Hepatocyte (in vitro differentiated cells): Measurements from ENCODE around the gene SNX5. TPM values are rescaled to one million over a fixed set of nuclear protein-coding genes. Genes with fewer than 3 reads are reported as not detected.
A peak's percentile ranks its signal among the peaks of the same experiment; 100 is the strongest.

Source experiments
- DNase-seq: peaks from one replicate; pipeline ENCODE4 v3.0.0-alpha.2; 2016; ENCODE audit warnings: low spot score
- H2AFZ ChIP-seq: fragments of 200-600 bp; sonication (generic); 2 replicates; pipeline ENCODE4 v1.6.0; 2016; ENCODE audit warnings: antibody characterized with exemption, mild to moderate bottlenecking
- H3K27ac ChIP-seq: fragments of 200-600 bp; sonication (generic); 2 replicates; pipeline ENCODE4 v1.5.1; 2016; ENCODE audit warnings: mild to moderate bottlenecking
- H3K27me3 ChIP-seq: fragments of 200-600 bp; sonication (generic); 2 replicates; pipeline ENCODE4 v1.6.1; 2016
- H3K36me3 ChIP-seq: fragments of 200-600 bp; sonication (generic); replicated peaks from 2 replicates; pipeline ENCODE4 v1.5.1; 2016; ENCODE audit warnings: low read depth; ENCODE audit not compliant: insufficient read depth
- H3K4me1 ChIP-seq: fragments of 200-600 bp; sonication (generic); 2 replicates; pipeline ENCODE4 v1.5.1; 2016; ENCODE audit warnings: mild to moderate bottlenecking, moderate library complexity; ENCODE audit not compliant: insufficient read depth
- H3K4me2 ChIP-seq: fragments of 200-600 bp; sonication (generic); 2 replicates; pipeline ENCODE4 v1.6.0; 2016
- H3K4me3 ChIP-seq: fragments of 200-600 bp; sonication (generic); 2 replicates; pipeline ENCODE4 v1.5.1; 2016; ENCODE audit warnings: mild to moderate bottlenecking
- H3K79me2 ChIP-seq: fragments of 200-600 bp; sonication (generic); 2 replicates; pipeline ENCODE4 v1.6.0; 2017; ENCODE audit warnings: mild to moderate bottlenecking
- H3K9me2 ChIP-seq: fragments of 200-600 bp; sonication (generic); replicated peaks from 2 replicates; pipeline ENCODE4 v1.6.0; 2017; ENCODE audit warnings: mild to moderate bottlenecking; ENCODE audit not compliant: insufficient read depth
- H3K9me3 ChIP-seq: fragments of 200-600 bp; sonication (generic); 2 replicates; pipeline ENCODE4 v1.5.1; 2016; ENCODE audit warnings: low read depth, mild to moderate bottlenecking
- H4K20me1 ChIP-seq: fragments of 200-600 bp; sonication (generic); 2 replicates; pipeline ENCODE4 v1.6.0; 2016; ENCODE audit warnings: mild to moderate bottlenecking; ENCODE audit not compliant: insufficient read depth, poor library complexity, severe bottlenecking
- EZH2 ChIP-seq: fragments of 200-600 bp; sonication (generic); IDR thresholded peaks from 2 replicates; pipeline ENCODE4 v1.6.1; 2016; ENCODE audit warnings: antibody characterized with exemption, mild to moderate bottlenecking, borderline replicate concordance
- EZH2phosphoT487 ChIP-seq: fragments of 200-600 bp; sonication (generic); IDR thresholded peaks from one replicate; pipeline ENCODE4 v1.6.1; 2018; ENCODE audit warnings: antibody characterized with exemption, mild to moderate bottlenecking, low read depth, moderate library complexity; ENCODE audit not compliant: unreplicated experiment, severe bottlenecking
- WGBS: methylation state at CpG from one replicate; pipeline ENCODE4 v1.1.6; 2016; ENCODE audit warnings: low lambda C conversion rate; ENCODE audit errors: missing lambda C conversion rate; 5-methylcytosine and 5-hydroxymethylcytosine counted together
- polyA plus RNA-seq: library from polyadenylated mRNA; unstranded; fragments of >200 nt; fragmentation: Nextera tagmentation; extraction: Ambion mirVana; gene quantifications from 2 replicates; pipeline ENCODE4 v1.2.1, GENCODE V29; 2016
- total RNA-seq: library from RNA; depleted of rRNA; stranded (reverse); fragments of >200 nt; gene quantifications from 2 replicates; pipeline ENCODE4 v1.2.3, GENCODE V29; 2014
- TF ChIP-seq, protein P1 (sequence below): fragments of 200-600 bp; sonication (generic); IDR thresholded peaks from 2 replicates; pipeline ENCODE4 v1.5.1; 2016; ENCODE audit warnings: antibody characterized with exemption, mild to moderate bottlenecking; ENCODE audit not compliant: poor library complexity

SNX5 gene
- total RNA-seq (154 and 190 TPM in 2 replicates), polyA plus RNA-seq (74.9 and 76.0 TPM in 2 replicates)

DNA sequence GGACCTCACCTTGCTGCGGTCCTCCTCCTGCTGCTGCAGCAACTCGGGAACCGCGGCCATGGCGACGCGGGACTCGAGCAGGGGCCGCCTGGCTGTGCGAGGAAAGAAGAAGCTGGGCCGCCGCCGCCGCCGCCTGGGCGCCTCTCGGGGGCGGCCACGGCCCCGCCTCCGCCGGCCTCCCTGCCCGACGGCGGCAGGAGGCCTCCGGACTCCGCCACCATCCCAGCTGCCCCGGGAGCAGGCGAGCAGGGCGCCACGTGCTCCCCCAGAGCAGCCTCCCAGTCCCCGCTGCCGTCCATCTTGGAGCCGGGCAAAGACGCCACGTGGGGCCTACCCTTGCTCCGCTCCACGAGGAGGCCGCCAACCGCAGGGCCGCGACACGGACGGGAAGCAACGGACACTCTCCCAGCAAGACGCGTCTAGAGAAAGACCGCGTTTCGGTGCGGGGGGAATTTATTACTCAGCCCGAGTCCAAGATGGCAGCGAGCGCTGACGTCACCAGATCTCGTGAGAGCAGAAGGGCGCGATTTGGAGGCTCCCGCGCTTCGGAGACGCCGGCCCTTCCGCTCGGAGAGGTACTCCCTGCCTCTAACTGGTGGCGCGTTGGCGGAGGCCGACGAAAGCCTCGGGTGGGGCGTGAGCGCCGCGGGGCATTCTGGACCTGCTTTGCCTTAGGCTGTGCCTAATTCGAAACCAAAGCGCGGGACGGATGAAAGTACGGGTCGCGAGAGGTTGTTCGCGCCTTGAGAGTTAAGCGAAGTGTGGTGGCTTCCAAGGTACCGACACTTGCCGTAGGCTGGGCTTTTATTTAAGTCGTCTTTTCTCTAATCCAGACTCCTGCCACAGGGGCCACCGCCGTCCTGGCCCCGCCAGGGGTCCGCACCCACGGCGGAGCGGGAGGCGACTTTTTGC lies at the start of gene SNX5, which contains the start of gene MGME1:
Gene SNX5, minus strand, starts transcription at position 429 of the 912 bp plus-strand sequence. Its CDS starts 369 bp downstream, at position 60.
Gene MGME1, plus strand, starts transcription at position 653 of the 912 bp plus-strand sequence. CDS start 842 bp downstream, outside the sequence.
- TF ChIP-seq EZH2phosphoT487 (no peak), EZH2 (no peak)
- TF ChIP-seq, protein P1, sequence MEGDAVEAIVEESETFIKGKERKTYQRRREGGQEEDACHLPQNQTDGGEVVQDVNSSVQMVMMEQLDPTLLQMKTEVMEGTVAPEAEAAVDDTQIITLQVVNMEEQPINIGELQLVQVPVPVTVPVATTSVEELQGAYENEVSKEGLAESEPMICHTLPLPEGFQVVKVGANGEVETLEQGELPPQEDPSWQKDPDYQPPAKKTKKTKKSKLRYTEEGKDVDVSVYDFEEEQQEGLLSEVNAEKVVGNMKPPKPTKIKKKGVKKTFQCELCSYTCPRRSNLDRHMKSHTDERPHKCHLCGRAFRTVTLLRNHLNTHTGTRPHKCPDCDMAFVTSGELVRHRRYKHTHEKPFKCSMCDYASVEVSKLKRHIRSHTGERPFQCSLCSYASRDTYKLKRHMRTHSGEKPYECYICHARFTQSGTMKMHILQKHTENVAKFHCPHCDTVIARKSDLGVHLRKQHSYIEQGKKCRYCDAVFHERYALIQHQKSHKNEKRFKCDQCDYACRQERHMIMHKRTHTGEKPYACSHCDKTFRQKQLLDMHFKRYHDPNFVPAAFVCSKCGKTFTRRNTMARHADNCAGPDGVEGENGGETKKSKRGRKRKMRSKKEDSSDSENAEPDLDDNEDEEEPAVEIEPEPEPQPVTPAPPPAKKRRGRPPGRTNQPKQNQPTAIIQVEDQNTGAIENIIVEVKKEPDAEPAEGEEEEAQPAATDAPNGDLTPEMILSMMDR: no peak
- Histone ChIP-seq H3K9me2 (no peaks in the 10 kb centered on the region), H3K4me1 (peaks cover 45% of the 10 kb centered on the region), H3K4me3 (peak within 1 kb of the TSS; percentile 68), H3K79me2 (peaks cover 87% of the 10 kb centered on the region), H3K4me2 (peak within 1 kb of the TSS; percentile 86), H3K36me3 (no peaks in the 10 kb centered on the region), H3K9me3 (no peaks in the 10 kb centered on the region), H4K20me1 (peaks cover 25% of the 10 kb centered on the region), H3K27ac (peak within 1 kb of the TSS; percentile 98), H3K27me3 (no peaks in the 10 kb centered on the region), H2AFZ (peak within 1 kb of the TSS; percentile 45)
- under 1% methylated on average over 76 of the region's 96 CpGs for WGBS
- DNase-seq: peak; percentile 99

DNA sequence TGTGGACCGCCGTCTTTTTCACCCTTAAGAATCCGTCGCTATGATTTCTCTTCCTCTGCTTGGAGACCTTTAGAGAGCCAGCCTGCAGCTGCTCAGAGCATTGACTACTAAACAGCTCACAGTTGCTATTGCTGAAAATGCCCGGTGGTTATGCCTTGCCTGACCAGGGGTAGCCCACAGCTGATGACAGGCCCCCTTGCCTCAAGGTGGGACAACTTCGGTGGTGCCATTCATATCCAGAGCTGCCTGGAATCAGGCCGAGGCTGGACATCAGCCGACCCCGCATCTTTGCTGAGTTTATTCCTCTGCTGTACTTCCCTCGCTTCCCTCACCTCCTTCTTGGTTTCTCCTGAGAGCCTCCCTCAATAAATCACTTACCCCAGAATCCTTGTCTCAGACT lies 49.5 kb upstream of the SNX5 start:
- no peaks in the 10 kb centered on the region for H3K79me2 ChIP-seq
- no peaks in the 10 kb centered on the region for H3K9me3 ChIP-seq
- no peaks in the 10 kb centered on the region for H3K36me3 ChIP-seq
- TF ChIP-seq, protein P1: no peak
- TF ChIP-seq EZH2phosphoT487 (no peak), EZH2 (no peak)
- no peak overlapping the region for H3K27ac ChIP-seq
- H3K4me2 ChIP-seq: no peak overlapping the region
- 92% methylated on average over 10 of the region's 10 CpGs for WGBS
- no peaks in the 10 kb centered on the region for H4K20me1 ChIP-seq
- no peaks in the 10 kb centered on the region for H3K27me3 ChIP-seq
- no peaks in the 10 kb centered on the region for H3K4me1 ChIP-seq
- no peaks in the 10 kb centered on the region for H3K9me2 ChIP-seq
- no peak for DNase-seq
- no peak overlapping the region for H2AFZ ChIP-seq
- no peak overlapping the region for H3K4me3 ChIP-seq

DNA sequence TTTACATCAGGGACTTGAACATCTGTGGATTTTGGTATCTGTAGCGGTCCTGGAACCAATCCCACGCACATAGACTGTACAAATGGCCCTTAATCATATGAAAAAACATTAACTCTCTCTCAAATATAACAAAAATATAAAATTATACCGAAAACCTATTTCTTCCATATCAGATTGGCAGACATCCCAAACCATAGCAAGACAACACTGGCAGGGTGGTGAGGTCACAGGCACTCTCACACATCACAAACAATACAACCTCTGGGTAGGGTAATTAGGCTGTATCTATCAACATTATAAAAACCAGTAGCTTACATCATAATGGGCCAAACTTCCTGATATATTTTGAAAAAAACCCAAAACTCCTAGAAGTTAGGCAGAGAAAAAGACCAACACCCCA lies 48.2 kb upstream of the SNX5 start:
- Histone ChIP-seq H3K4me1 (no peaks in the 10 kb centered on the region), H3K79me2 (no peaks in the 10 kb centered on the region), H3K9me3 (no peaks in the 10 kb centered on the region), H3K27me3 (no peaks in the 10 kb centered on the region), H4K20me1 (no peaks in the 10 kb centered on the region), H3K9me2 (no peaks in the 10 kb centered on the region), H3K4me3 (no peak overlapping the region), H3K36me3 (no peaks in the 10 kb centered on the region), H3K27ac (no peak overlapping the region), H2AFZ (no peak overlapping the region), H3K4me2 (no peak overlapping the region)
- 96% methylated on average over 3 of the region's 3 CpGs for WGBS
- no peak for DNase-seq
- TF ChIP-seq EZH2phosphoT487 (no peak), EZH2 (no peak)
- TF ChIP-seq, protein P1: no peak
